OCI-LY1 (cell line): Measurements from ENCODE around the gene RALGAPB.

Source experiments
- EZH2 ChIP-seq: fragments of 200-600 bp; sonication (generic), shearing (Covaris generic); IDR thresholded peaks from 2 replicates; pipeline ENCODE4 v1.8.0; 2017; ENCODE audit warnings: borderline replicate concordance, mixed run types, mild to moderate bottlenecking, antibody characterized with exemption, low read length, moderate library complexity, mixed read lengths
- TF ChIP-seq, protein P1 (sequence below): fragments of 200-600 bp; sonication (generic), shearing (Covaris generic); IDR thresholded peaks from 2 replicates; pipeline ENCODE4 v1.5.1; 2017; ENCODE audit warnings: mild to moderate bottlenecking, antibody characterized with exemption, low read length, moderate library complexity, mixed read lengths

DNA sequence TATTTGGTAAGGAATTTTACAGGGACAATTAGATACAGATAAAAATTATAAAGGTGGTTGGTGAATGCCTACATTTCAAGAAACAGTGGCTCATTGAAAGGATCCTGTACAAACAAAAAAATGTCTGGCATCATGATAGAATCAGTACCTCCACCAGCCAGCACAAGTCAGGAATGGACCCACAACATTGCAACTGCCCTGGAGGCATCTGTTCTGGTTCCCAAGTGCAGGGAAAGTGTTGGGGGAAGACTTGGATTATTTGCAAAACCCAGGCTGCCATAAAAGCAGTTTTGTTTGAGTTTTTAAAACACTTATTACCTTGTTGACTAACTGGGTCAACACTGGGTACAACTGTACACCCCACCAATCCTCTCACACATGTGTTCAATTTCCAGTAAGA, 153.3 kb downstream of the RALGAPB start:
- TF ChIP-seq, protein P1, sequence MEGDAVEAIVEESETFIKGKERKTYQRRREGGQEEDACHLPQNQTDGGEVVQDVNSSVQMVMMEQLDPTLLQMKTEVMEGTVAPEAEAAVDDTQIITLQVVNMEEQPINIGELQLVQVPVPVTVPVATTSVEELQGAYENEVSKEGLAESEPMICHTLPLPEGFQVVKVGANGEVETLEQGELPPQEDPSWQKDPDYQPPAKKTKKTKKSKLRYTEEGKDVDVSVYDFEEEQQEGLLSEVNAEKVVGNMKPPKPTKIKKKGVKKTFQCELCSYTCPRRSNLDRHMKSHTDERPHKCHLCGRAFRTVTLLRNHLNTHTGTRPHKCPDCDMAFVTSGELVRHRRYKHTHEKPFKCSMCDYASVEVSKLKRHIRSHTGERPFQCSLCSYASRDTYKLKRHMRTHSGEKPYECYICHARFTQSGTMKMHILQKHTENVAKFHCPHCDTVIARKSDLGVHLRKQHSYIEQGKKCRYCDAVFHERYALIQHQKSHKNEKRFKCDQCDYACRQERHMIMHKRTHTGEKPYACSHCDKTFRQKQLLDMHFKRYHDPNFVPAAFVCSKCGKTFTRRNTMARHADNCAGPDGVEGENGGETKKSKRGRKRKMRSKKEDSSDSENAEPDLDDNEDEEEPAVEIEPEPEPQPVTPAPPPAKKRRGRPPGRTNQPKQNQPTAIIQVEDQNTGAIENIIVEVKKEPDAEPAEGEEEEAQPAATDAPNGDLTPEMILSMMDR, result no peak
- TF ChIP-seq EZH2, result no peak
